Heart left ventricle (tissue), 16 donors: ENCODE results near the gene USP10. TPM values are rescaled to one million over a fixed set of nuclear protein-coding genes. Genes with fewer than 3 reads are reported as not detected.

Source experiments
- ATAC-seq, 4 donors: fragments of 200-7000 bp; cut with Tn5 transposase; one replicate each; pipeline ENCODE4 v1.9.1; 2020 to 2022; ENCODE audit warnings: moderate library complexity in 4 of 4, mild to moderate bottlenecking in 3 of 4, moderate number of reproducible peaks in 1 of 4
- DNase-seq, 5 donors: peaks; one replicate each; pipeline ENCODE4 v3.0.0-alpha.2; 2020
- H3K27ac ChIP-seq, 12 donors: fragments of 200-600 bp; sonication (generic) in 4 of 12; one replicate each; pipeline versions ENCODE4 v1.5.0 to v1.8.0; 2016 to 2022; ENCODE audit warnings: mild to moderate bottlenecking in 2 of 12
- H3K27me3 ChIP-seq, 9 donors: fragments of 200-600 bp; sonication (generic) in 2 of 9; one replicate each; pipeline versions ENCODE4 v1.5.1 to v1.8.0; 2016 to 2022; ENCODE audit warnings: mild to moderate bottlenecking in 3 of 9
- H3K36me3 ChIP-seq, 9 donors: fragments of 200-600 bp; sonication (generic) in 2 of 9; one replicate each; pipeline versions ENCODE4 v1.5.0 to v1.8.0; 2018 to 2022; ENCODE audit warnings: mild to moderate bottlenecking in 2 of 9
- H3K4me1 ChIP-seq, 12 donors: fragments of 200-600 bp; sonication (generic) in 4 of 12; one replicate each; pipeline versions ENCODE4 v1.5.0 to v1.8.0; 2016 to 2022; ENCODE audit warnings: mild to moderate bottlenecking in 3 of 12
- H3K4me3 ChIP-seq, 12 donors: fragments of 200-600 bp; sonication (generic) in 4 of 12; one replicate each; pipeline versions ENCODE4 v1.5.0 to v1.8.0; 2017 to 2022; ENCODE audit warnings: mild to moderate bottlenecking in 9 of 12, moderate library complexity in 4 of 12
- H3K9me3 ChIP-seq, 12 donors: fragments of 200-600 bp; sonication (generic) in 4 of 12; one replicate each; pipeline versions ENCODE4 v1.5.0 to v1.8.0; 2016 to 2022; ENCODE audit warnings: mild to moderate bottlenecking in 1 of 12
- CTCF ChIP-seq, 12 donors: fragments of 200-600 bp; sonication (generic) in 4 of 12; IDR thresholded peaks; one replicate each; pipeline versions ENCODE4 v1.5.0 to v1.8.0; 2018 to 2022; ENCODE audit warnings: antibody characterized with exemption in 12 of 12, mild to moderate bottlenecking in 5 of 12
- POLR2A ChIP-seq, 2 donors: fragments of 450-650 bp; IDR thresholded peaks; one replicate each; pipeline ENCODE4 v1.6.1; 2017; ENCODE audit warnings: antibody characterized with exemption in 2 of 2, mild to moderate bottlenecking in 2 of 2, moderate library complexity in 2 of 2
- WGBS, 4 donors: extraction: QIAGEN DNeasy Blood & Tissue Kit in 2 of 4; methylation state at CpG; one replicate each; pipeline versions ENCODE4 v1.1.5 to v1.1.7; 2013 to 2018; 5-methylcytosine and 5-hydroxymethylcytosine counted together
- intact Hi-C, 10 donors: fragments of 100-400 bp; cut with DNase I; formaldehyde crosslinking; loops; one replicate each; pipeline versions ENCODE4 v1.11.1 to v1.14.2; 2022
- polyA plus RNA-seq, 2 donors: library from polyadenylated mRNA; stranded (reverse); fragments of 200-250 nt; gene quantifications; one replicate each; pipeline ENCODE4 v1.2.3, GENCODE V29; 2013
- total RNA-seq, 9 donors: library from RNA; depleted of rRNA in 2 of 9; stranded (reverse); fragments of >200 nt in 2 of 9; fragmentation: NEBNext Ultra II Directional in 3 of 9; extraction: Animal tissue kit (Norgen Biotek cat#: 25700) in 3 of 9; gene quantifications; one replicate each; pipeline versions ENCODE4 v1.1.0 to v1.2.4, GENCODE V29; 2016 to 2023
- donor health status: ischemic (EF 13 %, LVEDD 7.1; RV severe dilation, severe dysfunction).
- donor health status: healthy with polysubstance abuse.
- donor health status: DM: no; HTN: yes; CAD: no.
- donor health status: DM: no; HTN: no; CAD: no.
- donor health status: ischemic (EF 25% LVEDD 6.9; RV normal size, moderate dysfunction).
- donor health status: ischemic (EF 25% LVEDD 5.7; RV mildly dilated, moderate dysfunction).
- donor health status: healthy.
- donor health status: DM: yes; HTN: yes; CAD: no.
- donor health status: ischemic (EF 35%, LVEDD 5.7; RV mildly dilated, moderate dysfunction).
- donor health status: nonischemic (EF 11% LVEDD 7.7; RV severe dilation, severe dysfunction).
- donor health status: DM: yes; HTN: yes; CAD: no.
- donor health status: PGD.
- donor health status: ischemic (EF 29% LVEDD 5.4; RV normal size, mild dysfunction).
- donor health status: nonischemic (EF 23%, LVEDD 6.1; RV moderate dilation, normal function).

Gene USP10
- total and polyA plus RNA-seq, 11 donors, result 17.8 to 73.5 (median 61.6) TPM

DNA sequence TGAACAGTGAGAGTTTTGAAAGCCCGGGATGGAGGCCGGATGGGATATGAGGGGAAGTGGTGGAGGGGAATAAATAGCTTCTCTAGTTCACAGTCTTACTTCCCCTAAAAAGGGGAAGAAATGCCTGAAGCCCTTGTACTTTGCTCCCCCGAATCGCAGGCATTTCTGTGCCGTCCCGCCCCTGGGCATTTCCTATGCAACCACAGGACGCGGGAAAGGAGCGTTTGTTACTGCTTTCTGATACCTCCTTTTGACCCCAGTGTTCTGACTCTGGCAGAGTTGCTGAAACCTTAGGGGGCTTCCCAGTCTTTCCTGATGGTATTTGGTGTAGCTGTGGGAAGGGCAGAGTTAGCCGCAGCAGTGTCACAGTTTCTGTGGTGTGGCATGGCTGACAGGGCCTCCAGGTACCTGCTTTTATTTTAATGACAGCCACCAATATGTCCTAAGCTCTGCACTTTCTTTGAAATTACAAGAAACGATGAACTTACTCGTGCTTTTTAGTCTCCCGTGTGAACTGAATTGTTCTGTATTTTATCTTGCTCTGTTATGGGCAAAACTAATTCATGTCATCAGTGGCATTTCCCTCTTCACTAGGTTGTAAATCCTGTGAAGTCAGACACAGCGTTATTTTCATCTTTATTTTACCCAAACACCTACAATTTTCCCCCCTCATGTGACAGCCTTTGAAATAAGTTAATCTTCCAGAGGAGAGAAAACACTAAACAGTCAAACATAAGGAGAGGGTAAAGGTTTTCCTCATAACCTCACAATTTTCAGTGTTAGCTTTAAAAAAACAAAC lies 27.1 kb downstream of the USP10 start:
- WGBS, 4 donors, result 65 to 67% (median 66%) methylated on average over 14 of the region's 14 CpGs
- Histone ChIP-seq H3K4me3 (peak overlapping the region in 2 of 12 donors; percentile 15 to 35), H3K9me3 (no peaks in the 10 kb centered on the region)

DNA sequence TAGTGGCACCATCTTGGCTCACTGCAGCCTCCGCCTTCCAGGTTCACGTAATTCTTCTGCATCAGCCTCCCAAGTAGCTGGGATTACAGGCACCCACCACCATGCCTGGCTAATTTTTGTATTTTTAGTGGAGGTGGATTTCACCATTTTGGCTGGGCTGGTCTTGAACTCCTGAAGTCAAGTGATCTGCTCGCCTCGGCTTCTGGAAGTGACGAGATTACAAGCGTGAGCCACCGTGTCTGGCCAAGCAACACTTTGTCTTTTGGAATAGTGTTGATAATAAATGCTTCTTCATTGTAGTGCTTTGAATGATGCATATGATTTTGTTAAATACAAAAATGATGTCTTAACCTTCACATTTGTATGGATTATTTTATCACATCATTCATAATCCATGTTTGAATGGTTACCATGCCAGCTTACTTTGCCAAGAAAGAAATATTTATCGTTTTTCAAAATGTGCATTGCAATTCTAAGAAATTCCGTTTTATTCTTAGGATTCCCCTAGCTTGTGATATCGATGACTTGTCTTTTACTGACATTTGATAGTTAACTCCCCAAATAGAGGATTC lies 29.1 kb downstream of the USP10 start:
- no peak for TF ChIP-seq POLR2A (IDR thresholded peaks at IDR 0.05)
- TF ChIP-seq CTCF (IDR thresholded peaks at IDR 0.05), result no peak
- ATAC-seq (no peak), DNase-seq (no peak)
- H3K4me1 ChIP-seq, result peaks cover 6 to 95% (median 43%) of the 10 kb centered on the region in 12 donors
- H3K36me3 ChIP-seq, result peaks cover 0 to 14% (median 5%) of the 10 kb centered on the region in 9 donors
- no peak overlapping the region for H3K27ac ChIP-seq
- intact Hi-C loops, result loop anchor here in 9 of 10 donors (5.0 kb wide), 3 partner anchors 107 to 222 kb away; no protein-coding TSS in a partner anchor
- WGBS, 4 donors, result 78 to 87% (median 84%) methylated on average over 10 of the region's 10 CpGs
- H3K27me3 ChIP-seq, result no peaks in the 10 kb centered on the region
- no peak overlapping the region for H3K4me3 ChIP-seq
- no peaks in the 10 kb centered on the region for H3K9me3 ChIP-seq

More for the DNA sequence above, 27.1 kb downstream of the USP10 start:
- Histone ChIP-seq H3K4me1 (peaks cover 6 to 95% (median 54%) of the 10 kb centered on the region in 12 donors), H3K36me3 (no peaks in the 10 kb centered on the region), H3K27me3 (no peaks in the 10 kb centered on the region), H3K27ac (peak overlapping the region in 2 of 12 donors; percentile 56 to 76)
- ATAC-seq (peak; percentile 17 to 68 (median 46)), DNase-seq (peak in 3 of 5 donors; percentile 25 to 43 (median 32))
- intact Hi-C loops, result loop anchor here (1.0 to 5.0 kb wide), 10 partner anchors 54 to 220 kb away; no protein-coding TSS in a partner anchor
- no peak for TF ChIP-seq CTCF (IDR thresholded peaks at IDR 0.05)
- TF ChIP-seq POLR2A (IDR thresholded peaks at IDR 0.05), result no peak

GRCh38 chr16:84729716-84730320 lies 30.0 kb downstream of the USP10 start:
- H3K4me3 ChIP-seq, result peak overlapping the region in 8 of 12 donors; percentile 11 to 31 (median 23)
- ATAC-seq (no peak), DNase-seq (no peak)
- H3K9me3 ChIP-seq, result no peaks in the 10 kb centered on the region
- 29 to 32% (median 30%) methylated on average over 7 of the region's 7 CpGs for WGBS, 4 donors
- H3K36me3 ChIP-seq, result peaks cover 0 to 22% (median 9%) of the 10 kb centered on the region in 9 donors
- intact Hi-C loops, result loop anchor here in 9 of 10 donors (5.0 kb wide), 3 partner anchors 108 to 223 kb away; no protein-coding TSS in a partner anchor
- peak overlapping the region in 10 of 12 donors; percentile 11 to 80 (median 46) for H3K27ac ChIP-seq
- H3K27me3 ChIP-seq, result no peaks in the 10 kb centered on the region
- TF ChIP-seq POLR2A (IDR thresholded peaks at IDR 0.05) (no peak), CTCF (IDR thresholded peaks at IDR 0.05) (no peak)
- peaks cover 3 to 86% (median 35%) of the 10 kb centered on the region in 12 donors for H3K4me1 ChIP-seq
